Amniotic epithelial cell (primary cell): ENCODE results near the gene CCDC157.

Experiments
- DNase-seq: peaks from one replicate; pipeline ENCODE4 v3.0.0-alpha.2; 2010; ENCODE audit warnings: low read depth

The CCDC157 gene

DNA sequence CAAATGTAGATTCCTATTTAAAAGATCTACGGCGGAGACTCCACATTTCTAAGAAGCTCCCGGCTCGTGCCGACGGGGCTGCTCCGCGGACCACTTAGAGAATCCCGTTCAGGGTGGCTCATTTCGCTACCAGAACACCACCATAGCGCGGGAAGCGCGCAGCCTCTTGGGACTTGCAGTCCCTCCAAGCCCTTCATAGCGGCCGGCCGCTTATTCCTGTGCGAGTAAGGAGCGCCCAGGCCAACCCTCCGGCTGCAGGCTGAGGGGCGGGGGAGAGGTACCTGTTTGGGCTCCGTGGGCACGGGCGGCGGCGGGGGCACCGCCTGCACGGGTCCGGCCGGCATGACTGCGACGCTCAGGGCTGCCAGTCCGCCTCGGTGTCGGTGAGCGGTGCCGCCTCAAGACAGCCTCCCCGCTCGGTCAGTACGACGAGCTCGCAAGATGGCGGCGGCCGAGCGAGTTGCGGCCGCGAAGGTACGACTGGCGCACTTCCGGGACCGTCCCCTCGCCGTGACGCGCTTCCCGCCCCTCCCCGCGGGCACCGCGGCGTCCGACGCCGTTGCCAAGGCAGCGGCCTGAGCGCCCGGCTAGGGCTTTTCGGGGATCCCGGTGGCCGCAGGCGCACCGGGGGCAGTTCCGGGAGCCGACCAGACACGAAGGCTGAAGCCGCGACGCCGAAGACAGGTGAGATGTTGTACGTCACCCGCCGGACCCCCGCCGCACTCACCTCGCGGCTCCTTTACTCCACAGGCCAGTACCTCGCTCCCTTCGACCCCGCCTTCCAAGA is at the start of gene CCDC157, which contains the start of gene SF3A1:
Gene CCDC157 (plus strand): TSS at position 559 of the 787 bp plus-strand sequence. CDS start 8,994 bp downstream, outside the sequence.
Gene SF3A1 (minus strand): TSS at position 446 of the 787 bp plus-strand sequence. CDS start 102 bp downstream, at position 344.
- DNase-seq = peak; percentile 90

DNA sequence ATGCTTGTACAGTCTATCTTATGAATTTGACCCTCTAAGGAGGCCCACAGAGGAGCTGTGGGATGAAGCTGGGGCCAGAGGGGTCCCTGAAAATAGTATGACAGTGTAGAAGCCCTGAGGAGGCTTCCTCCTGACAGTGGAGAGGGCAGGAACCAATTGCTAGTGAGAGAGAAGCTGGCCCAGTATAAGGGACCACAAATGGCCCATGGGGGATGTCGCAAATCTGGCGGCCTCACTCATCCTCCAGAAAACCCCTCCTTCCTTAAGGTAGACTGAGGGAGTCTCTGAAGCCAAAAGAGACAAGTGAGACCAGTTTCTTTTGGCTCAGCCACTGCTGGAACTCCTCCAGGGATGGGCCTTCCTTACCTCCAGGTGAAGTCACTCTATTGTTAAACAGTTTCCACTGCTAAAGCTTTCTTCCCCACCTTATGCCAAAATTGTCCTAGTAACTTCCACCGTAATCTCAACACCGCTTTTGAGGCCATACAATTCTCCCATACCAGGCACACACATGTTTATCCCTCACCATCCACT is 49.7 kb upstream of the CCDC157 start:
- no peak for DNase-seq

- DNase-seq = no peak
These were observed 48.7 kb upstream of the CCDC157 start for GRCh38 chr22:30308093-30308492.

- DNase-seq = no peak
These were observed 48.1 kb upstream of the CCDC157 start for GRCh38 chr22:30308518-30309230.

GRCh38 chr22:30309951-30310741 is 46.7 kb upstream of the CCDC157 start:
- peak; percentile 92 for DNase-seq

- DNase-seq = peak; percentile 88
These were observed 45.7 kb upstream of the CCDC157 start for GRCh38 chr22:30310881-30311771.

GRCh38 chr22:30312053-30312452 is 44.8 kb upstream of the CCDC157 start:
- DNase-seq = peak; percentile 80

DNA sequence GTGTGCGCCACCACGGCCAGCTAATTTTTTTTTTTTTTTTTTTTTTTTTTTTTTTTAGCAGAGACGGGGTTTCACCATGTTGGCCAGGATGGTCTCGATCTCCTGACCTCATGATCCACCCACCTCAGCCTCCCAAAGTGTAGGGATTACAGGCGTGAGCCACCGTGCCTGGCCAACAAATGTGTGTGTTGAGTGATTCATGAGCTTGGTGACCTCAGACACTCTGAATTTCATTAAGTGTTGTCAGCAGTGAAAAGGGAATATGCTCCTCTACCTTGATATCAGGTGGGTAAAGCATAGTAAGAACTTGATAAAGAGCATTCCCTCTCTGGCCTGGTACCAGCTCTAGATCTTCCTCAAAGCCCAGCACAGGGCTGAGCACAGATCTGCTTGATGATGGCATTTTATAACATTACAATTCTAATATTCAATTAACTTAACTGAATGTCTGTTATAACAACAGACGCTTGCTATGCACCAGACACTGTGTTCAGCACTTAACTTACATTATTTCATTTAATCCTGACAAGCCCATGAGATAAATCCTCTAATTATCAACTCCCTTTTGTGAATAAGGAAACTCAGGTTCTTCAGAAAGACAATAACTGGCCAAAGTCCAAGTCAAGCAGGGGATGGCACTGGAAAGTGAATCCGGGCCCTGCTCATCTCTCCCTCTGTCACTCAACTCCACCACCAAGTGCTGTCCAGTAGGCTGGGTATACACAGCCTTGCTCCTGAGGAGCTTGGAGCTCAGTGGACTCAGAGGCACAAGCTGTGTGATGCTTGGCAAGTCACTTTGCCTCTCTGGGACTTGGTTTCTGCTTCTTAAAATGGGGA is 43.1 kb upstream of the CCDC157 start:
- no peak for DNase-seq

DNA sequence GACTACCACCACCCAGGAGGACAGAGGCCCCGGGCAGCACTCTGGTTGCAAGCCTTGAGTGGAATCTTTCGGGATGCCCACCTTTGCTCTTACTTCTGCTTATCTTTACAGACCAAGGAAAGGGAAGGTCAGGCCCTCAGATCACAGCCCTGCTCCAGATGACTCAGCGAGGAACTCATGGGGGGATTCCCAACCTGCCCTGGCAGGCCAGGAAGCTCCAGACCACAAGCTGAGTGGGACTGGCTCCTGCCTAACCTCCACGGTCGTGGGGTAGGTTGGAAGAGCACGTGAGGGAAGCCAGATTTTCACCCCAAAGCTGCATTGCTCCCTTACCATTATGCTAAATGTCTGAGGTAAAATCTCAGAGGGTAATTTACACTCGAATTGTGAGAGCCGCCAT is 41.9 kb upstream of the CCDC157 start:
- peak; percentile 75 for DNase-seq

DNA sequence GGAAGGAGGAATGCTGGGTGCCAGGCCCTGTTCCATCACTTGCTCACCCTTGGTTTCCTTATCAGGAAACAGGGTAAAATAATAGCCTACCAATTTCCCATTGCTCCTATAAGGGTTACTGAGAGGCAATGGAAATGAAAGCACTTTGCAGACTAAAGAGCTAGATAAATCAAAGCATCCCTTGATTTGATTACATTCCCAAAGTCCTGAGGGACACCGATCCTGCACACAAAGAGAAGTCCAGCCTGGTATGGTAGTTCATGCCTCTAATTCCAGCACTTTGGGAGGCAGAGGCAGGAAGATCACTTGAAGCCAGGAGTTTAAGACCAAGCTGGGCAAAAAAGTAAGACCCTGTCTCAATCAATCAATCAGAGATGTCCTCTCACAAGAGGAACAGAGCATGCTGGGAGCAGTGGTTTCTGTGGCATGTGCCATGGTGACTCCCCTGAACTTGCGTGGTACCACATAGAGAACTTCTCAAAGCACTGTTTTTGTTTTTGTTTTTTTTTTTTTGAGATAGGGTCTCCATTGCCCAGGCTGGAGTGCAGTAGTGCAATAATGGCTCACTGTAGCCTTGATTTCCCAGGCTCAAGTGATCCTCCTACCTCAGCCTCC is 40.7 kb upstream of the CCDC157 start:
- DNase-seq = no peak

DNA sequence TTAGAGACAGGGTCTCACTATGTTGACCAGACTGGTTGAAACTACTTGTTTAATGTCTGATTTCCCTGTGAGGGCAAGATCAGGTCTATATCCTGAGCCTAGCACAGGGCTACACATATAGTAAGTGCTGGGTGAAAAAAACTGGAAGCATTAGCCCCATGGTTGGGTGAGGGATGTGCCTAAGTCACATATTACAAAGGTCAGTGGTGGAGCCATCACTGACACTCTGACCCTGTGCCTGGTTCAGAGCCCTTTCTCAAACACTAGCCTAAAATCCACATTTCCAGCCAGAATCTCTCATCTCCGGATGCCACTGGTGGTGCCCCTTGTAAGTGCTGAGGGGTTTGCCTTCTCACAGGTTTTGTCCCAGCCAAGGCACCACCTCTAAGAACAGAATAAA is 39.0 kb upstream of the CCDC157 start:
- no peak for DNase-seq

- DNase-seq = peak; percentile 94
These were observed 37.9 kb upstream of the CCDC157 start for GRCh38 chr22:30318799-30319419.

- no peak for DNase-seq
These were observed 36.7 kb upstream of the CCDC157 start for GRCh38 chr22:30320021-30320556.

DNA sequence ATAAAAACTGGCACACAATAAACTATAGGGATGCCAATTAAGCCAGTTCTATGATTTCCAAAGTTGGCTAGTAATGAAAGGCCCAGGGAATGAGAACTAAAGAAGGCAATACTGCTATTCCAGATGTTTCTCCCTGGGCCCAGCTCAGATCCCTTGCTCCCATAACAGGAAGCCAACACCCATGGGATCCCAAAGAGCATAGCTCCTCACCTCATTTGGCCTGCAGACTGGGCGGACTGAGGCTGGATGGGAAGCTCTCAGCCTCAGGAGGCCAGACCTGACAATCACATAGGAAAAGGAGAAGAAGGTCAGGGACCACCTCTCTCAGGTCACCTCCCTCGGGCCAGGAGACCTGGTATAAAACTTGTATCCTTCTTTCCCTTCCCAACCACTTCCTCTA is 35.3 kb upstream of the CCDC157 start:
- no peak for DNase-seq

GRCh38 chr22:30323246-30323645 is 33.6 kb upstream of the CCDC157 start:
- no peak for DNase-seq

DNA sequence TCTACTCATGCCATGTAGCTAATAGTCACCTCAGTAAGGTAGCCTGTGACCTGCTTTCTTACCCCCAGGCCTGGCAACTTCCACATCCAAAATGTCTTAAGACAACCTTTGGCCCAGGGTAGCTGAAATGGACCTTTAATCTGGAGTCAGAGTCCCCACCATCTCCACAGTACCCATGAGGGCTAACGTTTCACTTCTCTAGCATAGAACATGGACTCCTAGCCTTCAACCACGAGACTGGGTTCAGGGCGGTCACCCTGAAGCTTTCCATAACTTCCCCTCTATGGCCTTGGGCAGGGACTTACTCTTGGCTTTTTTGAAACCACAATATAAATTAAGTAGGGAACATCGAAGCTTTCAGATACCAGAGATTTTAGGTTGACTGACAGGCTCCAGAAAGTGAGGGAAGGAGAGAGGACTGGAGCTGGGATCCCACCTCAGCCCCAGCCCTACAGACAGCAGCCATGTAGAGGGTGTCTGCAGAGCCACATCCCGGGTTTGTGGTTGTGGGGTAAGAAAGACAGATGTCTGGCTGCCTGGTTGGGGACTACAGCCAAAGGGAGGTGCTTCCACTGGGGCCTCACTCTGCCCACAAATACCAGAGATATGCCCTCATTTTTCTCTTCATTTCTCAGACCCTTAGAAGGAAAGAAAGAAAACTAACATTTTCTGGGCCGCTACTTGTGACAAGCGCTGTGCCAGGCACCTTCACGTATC is 32.6 kb upstream of the CCDC157 start:
- peak; percentile 84 for DNase-seq

GRCh38 chr22:30325065-30325720 is 31.6 kb upstream of the CCDC157 start:
- DNase-seq = peak; percentile 98
